ENCODE data around the gene MYCN. TPM values are rescaled to one million over a fixed set of nuclear protein-coding genes. Genes with fewer than 3 reads are reported as not detected.
"Not testable (repeated sequence)": the region's sequence is repeated elsewhere in the genome, so short reads cannot be mapped to it uniquely, and the experiment has no call there.

Gene MYCN
- 7.3 TPM for total RNA-seq

DNA sequence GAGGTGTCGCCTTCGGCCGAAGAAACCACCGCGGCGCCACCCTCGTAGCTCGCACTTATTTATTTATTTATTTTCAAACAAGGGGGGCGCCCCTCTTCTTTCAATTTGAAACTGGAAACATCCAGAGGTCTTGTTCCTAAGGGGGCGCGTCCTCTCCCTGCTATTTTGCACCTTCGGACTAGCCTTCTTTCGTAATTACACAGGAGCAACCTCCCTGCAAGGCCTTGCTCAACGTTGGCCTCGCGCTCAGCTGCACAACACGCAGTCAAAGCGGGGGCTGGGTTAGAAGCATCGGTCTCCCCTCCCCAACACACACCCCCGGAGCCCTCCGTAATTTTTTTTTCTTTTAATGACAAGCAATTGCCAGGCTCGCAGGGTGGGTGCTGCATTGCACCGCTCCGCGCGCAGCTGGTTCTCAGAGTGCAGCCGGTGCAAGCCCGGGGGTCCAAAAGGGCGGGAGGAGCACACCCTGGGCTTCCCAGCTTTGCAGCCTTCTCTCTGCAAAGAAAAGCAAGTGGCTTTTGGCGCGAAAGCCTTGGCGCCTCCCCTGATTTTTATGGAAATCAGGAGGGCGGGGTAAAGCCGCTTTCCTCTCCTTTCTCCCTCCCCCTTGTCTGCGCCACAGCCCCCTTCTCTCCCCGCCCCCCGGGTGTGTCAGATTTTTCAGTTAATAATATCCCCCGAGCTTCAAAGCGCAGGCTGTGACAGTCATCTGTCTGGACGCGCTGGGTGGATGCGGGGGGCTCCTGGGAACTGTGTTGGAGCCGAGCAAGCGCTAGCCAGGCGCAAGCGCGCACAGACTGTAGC lies at the start of gene MYCN:
Gene MYCN (plus strand): TSS at position 697 of the 807 bp plus-strand sequence. CDS start 1,515 bp downstream, outside the sequence.
- DNase-seq, result peak; percentile 96

DNA sequence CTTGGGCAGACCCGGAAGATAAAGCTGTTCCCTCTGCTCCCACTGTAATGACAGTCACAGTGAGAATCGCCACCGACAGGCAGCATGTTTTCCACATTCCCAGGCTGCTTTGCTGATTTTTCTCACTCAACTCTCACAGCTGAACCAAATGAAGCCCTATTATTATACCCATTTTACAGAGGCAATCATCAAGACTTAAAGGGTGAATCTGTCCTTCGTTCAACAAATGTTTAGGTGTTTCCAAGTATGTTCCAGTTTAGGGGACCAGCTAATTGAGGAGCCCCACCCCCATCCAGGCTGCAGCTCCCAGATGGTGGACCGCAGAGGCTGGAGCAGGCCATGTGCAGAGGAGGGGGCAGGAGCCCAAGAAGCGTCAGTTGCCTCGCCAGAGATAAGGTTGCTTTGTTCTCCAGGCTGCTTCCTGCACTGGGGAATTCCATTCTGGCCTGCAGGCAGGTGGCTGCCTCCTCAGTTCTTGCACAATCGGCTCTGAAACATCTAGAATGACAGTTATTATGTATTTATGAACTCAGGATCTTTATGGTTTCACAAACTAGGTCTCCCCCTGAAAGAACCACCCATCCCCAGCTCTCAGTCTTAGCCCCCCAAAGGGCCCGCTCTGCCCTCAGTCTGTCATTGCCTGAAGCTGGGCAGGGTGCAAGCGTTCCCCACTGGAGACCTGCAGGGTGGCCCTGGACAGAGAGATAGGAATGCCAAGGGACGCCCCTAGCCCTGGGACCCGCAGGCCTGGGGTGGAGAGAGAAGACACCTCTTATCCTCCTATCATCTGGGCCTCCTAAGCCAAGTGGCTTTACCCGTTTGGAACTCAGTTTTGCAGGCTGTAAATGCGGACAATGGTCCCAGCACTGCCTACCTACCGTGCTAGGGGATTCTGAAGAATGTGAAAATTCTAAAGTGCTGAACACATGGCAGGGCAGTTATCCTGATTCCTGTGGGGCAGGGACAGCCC lies 49.1 kb upstream of the MYCN start:
- peak; percentile 65 for DNase-seq

DNA sequence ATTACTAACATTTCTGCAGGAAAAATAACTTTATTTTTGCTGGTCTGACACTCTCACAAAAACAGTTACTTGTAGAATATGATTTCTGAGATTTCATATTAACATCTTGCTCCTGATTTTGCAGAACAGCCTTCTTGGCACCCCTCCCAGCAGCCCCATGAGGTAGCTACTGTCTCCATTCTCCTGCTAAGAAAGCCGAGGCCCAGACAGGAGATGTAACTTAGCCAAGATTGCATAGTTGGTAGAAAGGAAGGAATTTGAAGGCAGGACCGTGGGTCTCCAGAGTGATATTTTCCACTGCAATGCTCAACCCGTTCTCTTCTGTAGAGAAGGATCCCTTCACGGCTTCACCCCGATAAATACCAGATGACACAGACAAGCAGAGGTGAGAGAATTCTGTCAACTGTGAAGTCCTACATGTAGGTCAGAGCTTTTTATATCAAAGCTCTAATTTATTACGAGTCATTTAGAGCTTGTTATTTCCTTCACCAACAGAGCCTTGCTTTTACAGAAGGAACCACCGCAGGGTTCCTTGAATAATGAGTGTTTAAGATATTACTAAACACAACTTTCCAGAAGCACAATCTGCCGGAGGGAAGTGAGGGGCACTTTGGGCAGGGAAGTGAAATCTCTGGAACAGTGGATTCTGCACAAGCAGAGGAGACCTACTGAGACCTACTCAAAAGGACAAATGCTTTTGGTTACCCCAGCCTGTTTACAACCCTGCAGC lies 48.0 kb upstream of the MYCN start:
- peak; percentile 40 for DNase-seq

DNA sequence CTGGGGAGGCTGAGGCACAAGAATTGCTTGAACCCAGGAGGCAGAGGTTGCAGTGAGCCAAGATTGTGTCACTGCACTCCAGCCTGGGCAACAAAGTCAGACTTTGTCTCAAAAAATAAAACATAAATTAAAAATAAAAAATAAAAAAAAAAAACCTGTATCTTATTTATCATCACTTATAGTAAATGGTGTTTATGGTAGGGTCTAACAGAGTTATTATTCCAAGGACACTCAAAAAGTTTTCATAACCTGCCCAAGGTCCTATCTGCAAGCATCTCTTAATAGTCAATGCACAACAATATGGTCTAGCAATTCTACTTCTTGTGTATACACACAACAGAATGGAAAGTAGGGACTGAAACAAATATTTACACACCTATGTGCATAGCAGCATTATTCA lies 47.3 kb upstream of the MYCN start:
- DNase-seq, result no peak

DNA sequence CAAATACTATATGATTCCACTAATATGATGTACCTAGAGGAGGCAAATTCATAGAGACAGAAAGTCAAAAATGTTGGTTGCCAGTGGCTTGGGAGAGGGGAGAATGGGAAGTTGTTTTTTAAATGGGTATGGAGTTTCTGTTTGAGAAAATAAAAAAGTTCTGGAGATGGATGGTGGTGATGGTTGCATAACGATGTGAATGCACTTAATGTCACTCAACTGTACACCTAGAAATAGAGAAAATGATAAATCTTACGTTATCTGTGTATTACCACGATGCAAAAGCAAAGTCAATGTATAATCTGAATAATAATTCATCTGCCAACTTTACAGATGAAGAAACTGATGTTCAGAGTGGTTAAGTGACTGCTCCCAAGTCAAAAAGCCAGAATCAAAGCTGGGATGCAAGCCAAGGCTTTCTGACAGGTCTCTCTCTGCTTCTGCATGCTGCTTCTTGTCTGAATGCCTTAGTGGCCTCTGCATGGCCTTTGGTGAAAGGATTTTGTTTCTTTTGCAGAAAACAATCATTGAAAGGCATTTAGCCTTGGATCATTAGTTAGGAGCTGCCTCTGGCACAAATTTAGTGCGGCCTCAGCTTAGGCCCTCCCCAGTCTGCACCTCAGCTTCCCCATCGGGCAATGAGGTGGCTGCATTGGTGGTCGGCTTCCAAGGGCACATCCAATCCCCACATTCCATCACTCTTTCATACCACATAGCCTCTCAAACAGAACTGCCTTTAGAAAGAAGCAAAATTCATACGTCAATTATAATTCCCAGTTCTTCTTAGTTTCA lies 46.5 kb upstream of the MYCN start:
- no peak for DNase-seq

DNA sequence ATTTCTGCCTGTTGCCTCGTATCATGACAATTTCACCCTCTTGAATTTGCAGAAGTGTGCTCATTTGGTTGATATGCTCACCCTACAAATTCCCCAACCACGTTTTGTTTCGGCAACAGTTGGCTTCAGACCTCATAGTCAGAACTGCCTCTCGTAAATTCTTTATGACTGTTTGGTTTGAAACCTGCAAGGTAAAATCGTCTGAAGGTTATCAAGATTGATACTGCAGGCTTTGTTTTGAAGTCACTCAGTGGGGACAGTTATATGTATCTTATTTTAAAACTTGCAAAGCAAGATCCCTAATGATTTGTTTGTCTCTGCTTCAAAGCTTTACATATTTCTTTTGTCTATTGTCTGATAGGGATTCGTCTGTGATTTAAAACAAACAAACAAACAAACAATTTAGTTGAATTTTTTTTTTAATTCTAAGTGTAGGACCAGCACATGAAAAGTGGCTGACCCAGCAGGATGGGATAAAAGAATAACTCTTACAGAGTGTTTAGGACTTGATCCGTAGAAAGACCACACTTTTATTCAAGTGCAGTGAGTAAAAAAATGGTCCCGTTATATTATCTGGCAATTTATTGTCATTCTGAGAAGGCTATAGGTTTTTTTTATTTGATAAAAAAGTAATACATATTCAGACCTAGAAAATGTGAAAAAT lies 45.7 kb upstream of the MYCN start:
- DNase-seq, result no peak

DNA sequence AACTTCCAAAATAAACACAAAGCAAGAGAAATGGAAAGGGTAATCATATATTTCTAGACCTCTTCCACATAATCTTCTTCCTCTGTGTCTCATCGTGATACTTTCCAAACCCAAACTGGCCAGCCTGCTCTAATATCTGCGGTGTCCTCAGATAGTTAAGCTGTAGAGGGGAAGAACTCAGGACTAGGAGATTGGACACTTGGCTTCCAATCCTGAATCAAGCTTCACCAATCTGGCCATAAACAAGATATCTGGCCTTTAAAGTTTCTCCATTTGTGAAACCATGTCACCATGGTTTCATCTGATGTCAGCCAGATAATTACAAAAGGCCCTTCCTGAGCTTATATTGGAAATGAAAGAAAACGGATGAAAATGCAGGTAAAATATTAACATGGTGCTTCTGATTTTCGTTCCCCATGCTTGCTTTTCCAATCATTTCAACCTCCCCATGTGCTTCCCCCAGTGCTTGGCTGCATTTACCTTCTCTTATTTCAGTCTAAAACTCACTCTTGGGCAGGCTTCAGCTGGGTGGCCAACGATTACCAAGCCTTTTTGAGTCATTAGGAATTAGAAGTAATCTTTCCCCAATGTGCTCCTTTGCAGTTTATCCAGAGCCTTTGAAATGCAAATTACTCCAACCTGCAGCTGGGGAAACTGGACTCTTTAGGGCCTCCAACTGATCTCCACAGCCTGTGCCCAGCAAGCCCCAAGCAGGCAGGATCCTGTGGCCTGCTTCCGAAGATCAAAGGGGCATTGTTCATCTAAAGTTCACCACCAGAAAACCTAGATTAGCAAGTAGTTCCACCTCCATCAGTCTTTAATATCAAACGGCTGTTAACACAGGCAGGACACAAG lies 44.5 kb upstream of the MYCN start:
- no peak for DNase-seq

DNA sequence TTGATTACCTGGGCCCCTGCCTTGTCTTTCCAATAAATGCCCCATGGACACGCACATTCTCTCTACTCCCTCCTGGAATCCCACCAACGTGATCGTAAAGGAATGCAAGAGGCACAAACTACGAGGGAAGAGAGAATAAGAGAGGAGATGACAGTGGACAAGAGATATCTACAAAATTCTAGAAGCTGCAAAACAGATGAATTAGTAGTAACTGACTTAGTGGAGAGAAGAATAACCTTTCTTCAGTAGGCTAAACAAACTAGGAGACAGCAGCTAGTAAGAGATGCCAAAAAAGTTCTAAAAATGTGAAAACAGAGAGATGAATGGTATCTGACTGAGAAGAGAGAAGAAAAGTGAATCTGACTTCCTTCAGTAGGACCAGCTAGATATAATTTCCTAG lies 43.5 kb upstream of the MYCN start:
- no peak for DNase-seq

DNA sequence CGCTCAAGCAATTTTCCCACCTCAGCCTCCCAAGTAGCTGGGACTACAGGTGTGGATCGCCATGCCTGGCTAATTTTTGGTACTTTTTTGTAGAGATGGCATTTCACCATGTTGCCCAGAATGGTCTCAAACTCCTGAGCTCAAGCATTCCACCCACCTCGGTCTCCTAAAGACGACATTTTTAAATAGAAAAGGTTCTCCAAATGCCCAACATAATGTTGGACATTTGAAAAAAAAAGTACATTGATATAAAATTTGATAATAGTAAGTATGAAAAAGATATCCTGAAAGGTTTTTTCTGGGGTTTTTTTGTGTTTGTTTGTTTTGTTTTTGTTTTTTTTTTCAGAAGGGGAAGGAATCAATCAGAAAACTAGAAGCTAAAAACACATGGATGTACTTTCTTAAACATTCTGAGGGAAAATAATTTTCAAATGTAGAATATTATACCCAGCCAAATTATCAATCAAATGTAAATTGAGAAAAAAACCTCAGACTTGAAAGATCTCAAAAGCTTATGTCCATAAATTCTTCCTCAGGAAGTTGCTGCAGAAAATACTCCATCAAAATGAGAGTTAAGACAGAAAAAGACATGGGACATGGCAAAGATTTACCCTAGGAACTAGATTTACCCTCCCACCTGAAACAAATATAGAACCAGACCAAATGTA lies 42.8 kb upstream of the MYCN start:
- no peak for DNase-seq

DNA sequence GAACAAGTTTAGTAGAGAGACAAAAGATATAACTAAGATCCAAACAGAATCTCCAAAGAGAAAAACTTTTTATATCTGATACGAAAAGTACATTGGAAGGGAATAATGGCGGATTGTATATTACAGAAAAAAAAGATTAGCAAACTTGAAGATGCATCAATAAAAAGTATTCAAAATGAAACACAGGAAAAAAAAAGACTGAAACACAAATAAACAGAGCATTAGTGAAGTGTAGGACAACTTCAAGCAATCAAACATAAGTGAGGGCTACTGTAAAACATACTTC lies 41.1 kb upstream of the MYCN start:
- no peak for DNase-seq

DNA sequence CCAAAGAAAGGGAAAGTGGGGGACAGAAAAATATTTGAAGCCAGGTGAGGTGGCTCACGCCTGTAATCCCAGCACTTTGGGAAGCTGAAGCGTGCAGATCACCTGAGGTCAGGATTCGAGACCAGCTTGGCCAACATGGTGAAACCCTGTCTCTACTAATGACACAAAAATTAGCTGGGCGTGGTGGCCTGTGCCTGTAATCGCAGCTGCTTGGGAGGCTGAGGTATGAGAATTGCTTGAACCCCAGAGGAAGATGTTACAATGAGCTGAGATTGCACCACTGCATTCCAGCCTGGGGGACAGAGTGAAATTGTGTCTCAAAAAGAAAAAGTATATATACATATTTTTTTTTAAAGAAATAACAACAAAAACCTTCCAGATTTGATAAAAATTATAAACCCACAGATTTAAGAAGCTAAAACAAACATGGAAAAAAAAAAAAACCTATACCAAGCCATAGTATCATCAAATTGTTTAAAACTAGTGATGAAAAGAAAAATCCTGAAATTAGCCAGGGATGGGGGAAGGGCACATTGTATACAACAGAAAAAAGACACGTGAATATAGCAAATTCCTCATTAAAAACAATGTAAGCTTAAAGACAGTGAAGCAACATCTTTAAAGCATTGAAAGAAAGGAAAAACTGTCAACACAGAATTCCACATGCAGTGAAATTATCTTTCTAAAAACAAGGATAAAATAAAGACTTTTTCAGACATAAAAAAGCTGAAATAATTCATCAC lies 40.4 kb upstream of the MYCN start:
- no peak for DNase-seq

DNA sequence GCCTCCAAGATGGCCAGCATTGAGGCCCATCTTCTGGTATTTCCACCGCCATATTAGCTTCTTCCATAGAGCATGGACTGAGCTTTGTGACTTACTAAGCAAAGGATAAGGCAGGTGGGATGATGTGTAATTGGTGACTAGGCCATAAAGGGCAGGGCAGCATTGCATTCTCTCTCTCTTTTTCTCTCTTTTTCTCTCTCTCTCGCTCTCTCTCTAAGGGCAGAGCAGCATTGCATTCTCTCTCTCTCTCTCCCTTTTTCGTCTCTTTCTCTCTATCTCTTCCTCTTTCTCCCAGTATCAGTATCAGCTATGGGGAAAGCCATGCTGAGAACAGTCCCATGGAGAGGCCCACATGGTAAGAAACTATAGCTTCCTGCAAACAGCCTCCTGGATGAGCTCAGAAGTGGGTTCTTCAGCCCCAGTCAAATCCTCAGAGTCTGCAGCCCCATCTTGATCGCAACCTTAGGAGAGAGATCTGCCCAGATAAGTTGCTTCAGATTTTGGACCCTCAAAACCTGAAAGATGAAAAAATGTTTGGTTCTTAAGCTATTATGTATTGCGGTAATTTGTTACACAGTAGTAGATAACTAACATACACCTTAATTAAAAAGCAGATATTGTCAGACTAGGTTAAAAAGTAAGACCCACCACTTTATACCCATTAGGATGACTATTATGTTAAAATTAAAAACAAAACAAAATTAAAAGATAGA lies 39.1 kb upstream of the MYCN start:
- no peak for DNase-seq

DNA sequence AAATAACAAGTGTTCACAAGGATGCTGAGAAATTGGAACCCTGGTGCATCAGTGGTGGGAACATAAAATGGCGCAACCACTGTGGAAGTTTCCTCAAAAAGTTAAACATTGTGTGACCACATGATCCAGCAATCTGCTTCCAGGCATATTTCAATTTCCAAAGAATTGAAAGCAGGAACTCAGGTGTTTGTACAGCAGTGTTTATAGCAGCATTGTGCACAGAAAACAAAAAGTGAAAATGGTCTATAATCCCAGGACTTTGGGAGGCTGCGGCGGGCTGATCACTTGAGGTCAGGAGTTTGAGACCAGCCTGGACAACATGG lies 38.6 kb upstream of the MYCN start:
- DNase-seq, result no peak

DNA sequence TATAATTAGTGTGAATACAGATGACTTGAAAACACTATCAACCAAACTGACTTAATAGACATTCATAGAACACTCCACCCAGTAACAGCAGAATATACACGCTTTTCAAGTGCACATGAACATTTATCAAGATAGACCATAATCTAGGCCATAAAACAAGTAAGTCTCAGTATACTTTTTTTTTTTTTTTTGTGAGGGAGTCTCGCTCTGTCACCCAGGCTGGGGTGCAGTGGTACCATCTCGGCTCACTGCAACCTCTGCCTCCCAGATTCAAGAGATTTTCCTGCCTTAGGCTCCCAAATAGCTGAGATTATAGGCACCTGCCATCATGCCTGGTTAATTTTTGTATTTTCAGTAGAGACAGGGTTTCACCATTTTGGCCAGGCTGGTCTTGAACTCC lies 36.4 kb upstream of the MYCN start:
- not testable (repeated sequence) for DNase-seq

DNA sequence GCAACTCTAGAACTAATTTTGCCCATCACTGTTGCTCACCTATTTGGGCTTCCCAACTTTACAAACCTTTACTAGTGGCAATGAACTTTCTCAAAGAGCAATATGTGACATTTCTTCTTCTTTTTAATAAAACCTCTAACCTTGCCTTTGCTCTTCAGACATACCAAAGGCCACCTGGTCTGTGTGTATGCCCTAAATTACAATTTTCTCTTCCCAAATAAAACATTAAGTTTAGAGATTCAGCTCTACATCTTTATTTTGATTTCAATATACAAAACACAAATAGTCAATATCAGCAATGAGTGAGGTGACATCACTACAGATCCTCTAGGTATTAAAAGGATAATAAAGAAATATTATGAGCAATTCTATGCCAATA lies 35.1 kb upstream of the MYCN start:
- no peak for DNase-seq

DNA sequence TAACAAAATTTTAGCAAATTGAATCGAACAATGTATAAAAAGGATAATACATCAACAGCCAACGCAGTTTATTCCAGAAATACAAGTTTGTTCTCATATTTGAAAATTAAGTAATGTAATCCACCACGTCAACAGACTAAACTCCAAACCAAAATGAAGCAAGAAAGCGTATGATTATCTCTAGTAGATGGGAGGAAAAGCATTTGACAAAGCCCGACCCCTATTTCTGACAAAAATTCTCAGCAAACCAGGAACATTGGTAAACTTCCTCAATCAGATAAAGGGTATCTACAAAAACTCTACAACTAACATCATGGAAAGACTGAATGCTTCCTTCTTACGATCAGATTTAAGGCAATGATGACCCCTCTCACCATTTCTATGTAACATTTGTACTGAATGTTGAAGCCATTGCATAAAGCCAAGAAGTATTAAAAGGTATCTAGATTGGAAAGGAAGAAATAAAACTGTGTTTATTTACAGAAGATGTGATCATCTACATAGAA lies 34.3 kb upstream of the MYCN start:
- no peak for DNase-seq

DNA sequence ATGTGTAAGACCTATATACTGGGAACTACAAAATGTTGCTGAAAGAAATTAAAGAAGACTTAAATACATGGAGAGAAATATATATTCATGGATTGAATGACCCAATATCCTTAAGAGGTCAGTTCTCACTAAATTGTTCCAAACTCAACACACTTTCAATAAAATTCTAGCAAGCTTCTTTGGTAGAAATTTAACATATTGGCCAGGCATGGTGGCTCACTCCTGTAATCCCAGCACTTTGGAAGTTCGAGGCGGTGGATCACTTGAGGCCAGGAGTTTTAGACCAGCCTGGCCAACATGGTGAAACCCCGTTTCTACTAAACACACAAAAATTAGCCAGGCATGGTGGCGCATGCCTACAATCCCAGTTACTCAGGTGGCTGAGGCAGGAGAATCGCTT lies 33.6 kb upstream of the MYCN start:
- DNase-seq, result no peak

All from tongue (tissue), 2 donors.